ENCODE measurements around the gene DNAH14.
A peak's percentile ranks its signal among the peaks of the same experiment; 100 is the strongest.
"Not testable (repeated sequence)": the region's sequence is repeated elsewhere in the genome, so short reads cannot be mapped to it uniquely, and the experiment has no call there.

Gene DNAH14

GRCh38 chr1:225026701-225027100 lies 97.2 kb downstream of the DNAH14 start:
- Histone ChIP-seq H4K5ac (ENCODE audit: low read length) (no peak overlapping the region), H3K9ac (ENCODE audit: low read length) (no peak overlapping the region), H3K4me1 (ENCODE audit: control insufficient read depth, low read depth, low read length) (no peaks in the 10 kb centered on the region), H3K79me2 (ENCODE audit: control insufficient read depth, insufficient read depth, low read length) (no peaks in the 10 kb centered on the region), H3K36me3 (ENCODE audit: control insufficient read depth, insufficient read depth, low read length) (no peaks in the 10 kb centered on the region), H2AK5ac (ENCODE audit: low read length) (no peak overlapping the region), H3K4me3 (ENCODE audit: low read length) (no peak overlapping the region), H3K27me3 (ENCODE audit: insufficient read depth, low read length, poor library complexity) (no peaks in the 10 kb centered on the region), H3K27ac (ENCODE audit: low read depth, low read length) (no peak overlapping the region), H3K79me1 (ENCODE audit: low read length) (no peaks in the 10 kb centered on the region), H2BK5ac (ENCODE audit: low read length) (no peak overlapping the region), H3K23ac (ENCODE audit: low read length) (no peak overlapping the region), H3K4me2 (ENCODE audit: low read length) (no peak overlapping the region), H2BK120ac (ENCODE audit: low read depth, low read length) (no peak overlapping the region), H3K4ac (ENCODE audit: low read depth, low read length) (no peak overlapping the region), H3K56ac (ENCODE audit: low read length) (no peak overlapping the region), H2BK15ac (replicated peaks; ENCODE audit: low read depth) (no peak overlapping the region), H3K18ac (ENCODE audit: low read length) (no peak overlapping the region), H4K8ac (ENCODE audit: low read depth, low read length) (no peak overlapping the region)
- DNase-seq = no peak
- WGBS (ENCODE audit: extremely low coverage, insufficient coverage, low lambda C conversion rate) = no CpG with 5 or more reads among the region's 1 CpG

GRCh38 chr1:225036441-225036840 lies 107.0 kb downstream of the DNAH14 start:
- not testable (repeated sequence) for H3K56ac ChIP-seq (ENCODE audit: low read length); H2BK15ac ChIP-seq (replicated peaks; ENCODE audit: low read depth); H3K23ac ChIP-seq (ENCODE audit: low read length); DNase-seq; H3K79me1 ChIP-seq (ENCODE audit: low read length); H3K36me3 ChIP-seq (ENCODE audit: control insufficient read depth, insufficient read depth, low read length); H3K4me1 ChIP-seq (ENCODE audit: control insufficient read depth, low read depth, low read length); H4K5ac ChIP-seq (ENCODE audit: low read length); H3K18ac ChIP-seq (ENCODE audit: low read length); H3K27me3 ChIP-seq (ENCODE audit: insufficient read depth, low read length, poor library complexity); H3K27ac ChIP-seq (ENCODE audit: low read depth, low read length); H4K8ac ChIP-seq (ENCODE audit: low read depth, low read length); H3K79me2 ChIP-seq (ENCODE audit: control insufficient read depth, insufficient read depth, low read length); H3K9ac ChIP-seq (ENCODE audit: low read length); H2BK5ac ChIP-seq (ENCODE audit: low read length); H3K4me3 ChIP-seq (ENCODE audit: low read length); H3K4ac ChIP-seq (ENCODE audit: low read depth, low read length); H2AK5ac ChIP-seq (ENCODE audit: low read length); H2BK120ac ChIP-seq (ENCODE audit: low read depth, low read length); H3K4me2 ChIP-seq (ENCODE audit: low read length)
- no CpG with 5 or more reads among the region's 1 CpG for WGBS (ENCODE audit: extremely low coverage, insufficient coverage, low lambda C conversion rate)

- Histone ChIP-seq H3K18ac (ENCODE audit: low read length) (no peak overlapping the region), H4K5ac (ENCODE audit: low read length) (no peak overlapping the region), H3K4me2 (ENCODE audit: low read length) (no peak overlapping the region), H3K4me1 (ENCODE audit: control insufficient read depth, low read depth, low read length) (no peaks in the 10 kb centered on the region), H3K56ac (ENCODE audit: low read length) (no peak overlapping the region), H4K8ac (ENCODE audit: low read depth, low read length) (no peak overlapping the region), H2AK5ac (ENCODE audit: low read length) (no peak overlapping the region), H3K79me2 (ENCODE audit: control insufficient read depth, insufficient read depth, low read length) (no peaks in the 10 kb centered on the region), H3K79me1 (ENCODE audit: low read length) (no peaks in the 10 kb centered on the region), H3K23ac (ENCODE audit: low read length) (no peak overlapping the region), H3K36me3 (ENCODE audit: control insufficient read depth, insufficient read depth, low read length) (no peaks in the 10 kb centered on the region), H3K9ac (ENCODE audit: low read length) (no peak overlapping the region), H3K4ac (ENCODE audit: low read depth, low read length) (no peak overlapping the region), H2BK15ac (replicated peaks; ENCODE audit: low read depth) (no peak overlapping the region), H3K27me3 (ENCODE audit: insufficient read depth, low read length, poor library complexity) (no peaks in the 10 kb centered on the region), H2BK5ac (ENCODE audit: low read length) (no peak overlapping the region), H3K27ac (ENCODE audit: low read depth, low read length) (no peak overlapping the region), H3K4me3 (ENCODE audit: low read length) (no peak overlapping the region), H2BK120ac (ENCODE audit: low read depth, low read length) (no peak overlapping the region)
- DNase-seq = no peak
These were observed 112.8 kb downstream of the DNAH14 start for GRCh38 chr1:225042263-225042662.

GRCh38 chr1:225044258-225044657 lies 114.8 kb downstream of the DNAH14 start:
- Histone ChIP-seq H3K79me2 (ENCODE audit: control insufficient read depth, insufficient read depth, low read length) (no peaks in the 10 kb centered on the region), H3K4ac (ENCODE audit: low read depth, low read length) (no peak overlapping the region), H3K56ac (ENCODE audit: low read length) (no peak overlapping the region), H2BK15ac (replicated peaks; ENCODE audit: low read depth) (no peak overlapping the region), H2AK5ac (ENCODE audit: low read length) (no peak overlapping the region), H3K23ac (ENCODE audit: low read length) (no peak overlapping the region), H3K4me2 (ENCODE audit: low read length) (no peak overlapping the region), H4K8ac (ENCODE audit: low read depth, low read length) (no peak overlapping the region), H3K4me1 (ENCODE audit: control insufficient read depth, low read depth, low read length) (no peaks in the 10 kb centered on the region), H3K36me3 (ENCODE audit: control insufficient read depth, insufficient read depth, low read length) (no peaks in the 10 kb centered on the region), H3K9ac (ENCODE audit: low read length) (no peak overlapping the region), H3K18ac (ENCODE audit: low read length) (no peak overlapping the region), H3K4me3 (ENCODE audit: low read length) (no peak overlapping the region), H2BK5ac (ENCODE audit: low read length) (no peak overlapping the region), H3K27me3 (ENCODE audit: insufficient read depth, low read length, poor library complexity) (no peaks in the 10 kb centered on the region), H3K79me1 (ENCODE audit: low read length) (no peaks in the 10 kb centered on the region), H2BK120ac (ENCODE audit: low read depth, low read length) (no peak overlapping the region), H4K5ac (ENCODE audit: low read length) (no peak overlapping the region), H3K27ac (ENCODE audit: low read depth, low read length) (no peak overlapping the region)
- DNase-seq = peak; percentile 11

GRCh38 chr1:225049594-225049993 lies 120.1 kb downstream of the DNAH14 start:
- no peak for DNase-seq
- no peak overlapping the region for H4K5ac ChIP-seq (ENCODE audit: low read length)
- no peak overlapping the region for H3K56ac ChIP-seq (ENCODE audit: low read length)
- no peak overlapping the region for H3K23ac ChIP-seq (ENCODE audit: low read length)
- H3K27ac ChIP-seq (ENCODE audit: low read depth, low read length) = no peak overlapping the region
- H3K36me3 ChIP-seq (ENCODE audit: control insufficient read depth, insufficient read depth, low read length) = no peaks in the 10 kb centered on the region
- WGBS (ENCODE audit: extremely low coverage, insufficient coverage, low lambda C conversion rate) = no CpG with 5 or more reads among the region's 2 CpGs
- H3K18ac ChIP-seq (ENCODE audit: low read length) = no peak overlapping the region
- no peak overlapping the region for H2BK15ac ChIP-seq (replicated peaks; ENCODE audit: low read depth)
- H2BK120ac ChIP-seq (ENCODE audit: low read depth, low read length) = no peak overlapping the region
- H3K4me2 ChIP-seq (ENCODE audit: low read length) = no peak overlapping the region
- no peak overlapping the region for H3K9ac ChIP-seq (ENCODE audit: low read length)
- no peak overlapping the region for H2BK5ac ChIP-seq (ENCODE audit: low read length)
- no peaks in the 10 kb centered on the region for H3K4me1 ChIP-seq (ENCODE audit: control insufficient read depth, low read depth, low read length)
- no peak overlapping the region for H4K8ac ChIP-seq (ENCODE audit: low read depth, low read length)
- H3K27me3 ChIP-seq (ENCODE audit: insufficient read depth, low read length, poor library complexity) = no peaks in the 10 kb centered on the region
- H3K79me1 ChIP-seq (ENCODE audit: low read length) = no peaks in the 10 kb centered on the region
- H2AK5ac ChIP-seq (ENCODE audit: low read length) = no peak overlapping the region
- H3K4ac ChIP-seq (ENCODE audit: low read depth, low read length) = no peak overlapping the region
- H3K4me3 ChIP-seq (ENCODE audit: low read length) = no peak overlapping the region
- no peaks in the 10 kb centered on the region for H3K79me2 ChIP-seq (ENCODE audit: control insufficient read depth, insufficient read depth, low read length)

GRCh38 chr1:225063722-225064121 lies 134.2 kb downstream of the DNAH14 start:
- no peak overlapping the region for H2BK15ac ChIP-seq (replicated peaks; ENCODE audit: low read depth)
- no peak for DNase-seq
- H2AK5ac ChIP-seq (ENCODE audit: low read length) = no peak overlapping the region
- no peak overlapping the region for H2BK120ac ChIP-seq (ENCODE audit: low read depth, low read length)
- H3K27ac ChIP-seq (ENCODE audit: low read depth, low read length) = no peak overlapping the region
- no peaks in the 10 kb centered on the region for H3K36me3 ChIP-seq (ENCODE audit: control insufficient read depth, insufficient read depth, low read length)
- no peak overlapping the region for H2BK5ac ChIP-seq (ENCODE audit: low read length)
- H3K56ac ChIP-seq (ENCODE audit: low read length) = no peak overlapping the region
- H4K8ac ChIP-seq (ENCODE audit: low read depth, low read length) = no peak overlapping the region
- H3K4ac ChIP-seq (ENCODE audit: low read depth, low read length) = no peak overlapping the region
- H3K79me2 ChIP-seq (ENCODE audit: control insufficient read depth, insufficient read depth, low read length) = no peaks in the 10 kb centered on the region
- no peak overlapping the region for H3K18ac ChIP-seq (ENCODE audit: low read length)
- no peak overlapping the region for H4K5ac ChIP-seq (ENCODE audit: low read length)
- no peaks in the 10 kb centered on the region for H3K4me1 ChIP-seq (ENCODE audit: control insufficient read depth, low read depth, low read length)
- no peak overlapping the region for H3K9ac ChIP-seq (ENCODE audit: low read length)
- no peak overlapping the region for H3K4me3 ChIP-seq (ENCODE audit: low read length)
- no peak overlapping the region for H3K4me2 ChIP-seq (ENCODE audit: low read length)
- no peaks in the 10 kb centered on the region for H3K79me1 ChIP-seq (ENCODE audit: low read length)
- H3K27me3 ChIP-seq (ENCODE audit: insufficient read depth, low read length, poor library complexity) = no peaks in the 10 kb centered on the region
- WGBS (ENCODE audit: extremely low coverage, insufficient coverage, low lambda C conversion rate) = no CpG with 5 or more reads among the region's 2 CpGs
- H3K23ac ChIP-seq (ENCODE audit: low read length) = no peak overlapping the region

Measured in mesendoderm (in vitro differentiated cells).